Lower leg skin (tissue), 3 donors: ENCODE data around the gene SLCO1A2.

Experiments
- POLR2A ChIP-seq, 2 donors: fragments of 450-650 bp; IDR thresholded peaks; one replicate each; pipeline ENCODE4 v1.6.1; 2016 to 2017; ENCODE audit warnings: antibody characterized with exemption in 2 of 2, mild to moderate bottlenecking in 1 of 2, moderate library complexity in 1 of 2
- TF ChIP-seq, protein P1 (sequence below), 3 donors: fragments of 450-650 bp; IDR thresholded peaks; one replicate each; pipeline ENCODE4 v1.5.1; 2016; ENCODE audit warnings: antibody characterized with exemption in 3 of 3, mild to moderate bottlenecking in 3 of 3, moderate library complexity in 2 of 3

DNA sequence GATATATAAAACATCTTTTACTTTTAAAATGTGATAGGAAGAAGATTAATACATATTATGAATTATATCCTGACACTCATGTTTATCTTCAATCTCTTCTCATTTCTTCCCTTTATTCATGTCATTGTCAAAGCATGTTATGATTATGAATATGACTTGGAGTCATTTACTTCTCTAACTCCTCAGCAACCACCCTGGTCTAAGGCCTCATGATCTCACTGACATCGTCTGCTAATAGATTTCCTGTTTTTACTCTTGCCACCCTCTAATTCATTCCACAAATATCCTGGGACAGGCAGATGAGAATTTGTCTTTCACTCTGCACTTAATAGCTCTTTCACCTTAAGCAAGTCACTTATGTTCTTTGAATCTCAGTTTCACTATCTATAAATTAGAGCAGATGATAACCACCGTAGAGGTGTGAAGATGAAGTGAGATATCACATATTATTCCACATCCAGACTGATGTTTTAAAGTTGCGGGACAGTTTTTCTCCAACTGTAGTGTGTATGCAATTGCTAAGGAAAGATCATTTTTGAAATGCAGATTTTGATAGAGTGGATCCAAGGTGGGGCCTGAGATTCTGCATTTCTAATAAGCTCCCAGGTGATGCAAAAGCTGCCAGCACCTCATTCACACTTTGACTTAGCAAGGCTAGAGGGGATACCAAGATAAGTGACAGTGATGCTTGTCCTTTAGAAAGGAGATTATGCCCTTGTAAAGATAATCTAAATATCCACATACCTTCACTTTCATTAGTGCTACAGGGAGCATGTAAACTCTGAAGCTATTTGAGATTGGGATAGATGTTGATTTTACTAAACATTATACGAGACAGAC, 34.6 kb upstream of the SLCO1A2 start:
- TF ChIP-seq POLR2A (IDR thresholded peaks at IDR 0.05): no peak
- TF ChIP-seq, protein P1, sequence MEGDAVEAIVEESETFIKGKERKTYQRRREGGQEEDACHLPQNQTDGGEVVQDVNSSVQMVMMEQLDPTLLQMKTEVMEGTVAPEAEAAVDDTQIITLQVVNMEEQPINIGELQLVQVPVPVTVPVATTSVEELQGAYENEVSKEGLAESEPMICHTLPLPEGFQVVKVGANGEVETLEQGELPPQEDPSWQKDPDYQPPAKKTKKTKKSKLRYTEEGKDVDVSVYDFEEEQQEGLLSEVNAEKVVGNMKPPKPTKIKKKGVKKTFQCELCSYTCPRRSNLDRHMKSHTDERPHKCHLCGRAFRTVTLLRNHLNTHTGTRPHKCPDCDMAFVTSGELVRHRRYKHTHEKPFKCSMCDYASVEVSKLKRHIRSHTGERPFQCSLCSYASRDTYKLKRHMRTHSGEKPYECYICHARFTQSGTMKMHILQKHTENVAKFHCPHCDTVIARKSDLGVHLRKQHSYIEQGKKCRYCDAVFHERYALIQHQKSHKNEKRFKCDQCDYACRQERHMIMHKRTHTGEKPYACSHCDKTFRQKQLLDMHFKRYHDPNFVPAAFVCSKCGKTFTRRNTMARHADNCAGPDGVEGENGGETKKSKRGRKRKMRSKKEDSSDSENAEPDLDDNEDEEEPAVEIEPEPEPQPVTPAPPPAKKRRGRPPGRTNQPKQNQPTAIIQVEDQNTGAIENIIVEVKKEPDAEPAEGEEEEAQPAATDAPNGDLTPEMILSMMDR (IDR thresholded peaks at IDR 0.05): no peak
